ENCODE results near the gene ST6GALNAC4.

The ST6GALNAC4 gene

DNA sequence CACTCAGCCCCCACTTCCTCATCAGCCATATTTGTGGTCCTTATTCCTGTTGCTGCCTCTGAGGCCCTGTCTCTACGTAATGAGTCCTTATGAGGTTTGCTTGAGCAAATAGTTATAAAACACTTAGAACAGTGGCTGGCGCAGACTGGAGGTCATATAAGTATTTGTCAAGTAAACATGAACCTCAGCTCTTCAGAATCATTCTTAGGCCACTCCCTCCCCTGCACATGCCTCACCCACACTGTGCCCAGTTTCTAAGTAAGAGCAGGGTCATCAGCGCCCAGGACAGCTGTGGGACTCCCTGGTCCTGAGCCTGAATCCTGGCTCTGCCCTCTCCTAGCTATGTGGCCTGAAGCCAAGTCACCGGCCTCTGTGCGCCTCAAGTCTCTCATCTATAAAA is 4.0 kb downstream of the ST6GALNAC4 start:
- H3K4me3 ChIP-seq (ENCODE audit: low read depth, low read length): no peak overlapping the region
- DNase-seq (ENCODE audit: low read depth): no peak
- TF ChIP-seq CTCF (conservative IDR thresholded peaks at IDR 0.05; ENCODE audit: low read depth, low read length): no peak

DNA sequence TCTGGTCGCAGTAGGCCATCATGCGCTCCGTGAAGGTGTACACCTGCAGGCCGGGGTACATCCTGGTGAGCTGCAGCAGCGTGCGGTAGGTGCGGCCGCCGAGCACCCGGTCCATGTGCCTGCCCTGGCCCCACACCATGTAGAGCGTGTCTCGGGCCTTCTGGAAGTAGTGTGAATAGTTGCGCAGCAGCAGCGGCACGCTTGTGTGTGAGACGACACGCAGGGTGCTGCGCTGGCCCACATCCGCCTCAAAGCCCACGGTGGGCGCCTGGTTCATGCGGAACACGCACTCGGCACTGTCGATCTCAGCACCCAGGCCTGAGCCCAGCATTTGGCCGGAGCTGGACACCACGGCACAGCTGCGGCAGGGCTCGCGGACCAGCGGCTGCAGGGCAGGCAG is 4.5 kb downstream of the ST6GALNAC4 start:
- no peak for DNase-seq (ENCODE audit: low read depth)
- H3K4me3 ChIP-seq (ENCODE audit: low read depth, low read length): no peak overlapping the region
- TF ChIP-seq CTCF (conservative IDR thresholded peaks at IDR 0.05; ENCODE audit: low read depth, low read length): no peak

- no peak overlapping the region for H3K4me3 ChIP-seq (ENCODE audit: low read depth, low read length)
- DNase-seq (ENCODE audit: low read depth): peak; percentile 58
- TF ChIP-seq CTCF (conservative IDR thresholded peaks at IDR 0.05; ENCODE audit: low read depth, low read length): peak; percentile 28
These were observed 6.1 kb downstream of the ST6GALNAC4 start for GRCh38 chr9:127910613-127911205.

- DNase-seq (ENCODE audit: low read depth): no peak
- no peak overlapping the region for H3K4me3 ChIP-seq (ENCODE audit: low read depth, low read length)
- TF ChIP-seq CTCF (conservative IDR thresholded peaks at IDR 0.05; ENCODE audit: low read depth, low read length): no peak
These were observed 7.0 kb downstream of the ST6GALNAC4 start for GRCh38 chr9:127909839-127910273.

- DNase-seq (ENCODE audit: low read depth): no peak
- no peak for TF ChIP-seq CTCF (conservative IDR thresholded peaks at IDR 0.05; ENCODE audit: low read depth, low read length)
These were observed 8.2 kb downstream of the ST6GALNAC4 start for GRCh38 chr9:127908660-127908926.

GRCh38 chr9:127907867-127908659 is 8.8 kb downstream of the ST6GALNAC4 start:
- no peak for DNase-seq (ENCODE audit: low read depth)
- no peak overlapping the region for H3K4me3 ChIP-seq (ENCODE audit: low read depth, low read length)
- no peak for TF ChIP-seq CTCF (conservative IDR thresholded peaks at IDR 0.05; ENCODE audit: low read depth, low read length)

More at GRCh38 chr9:127908660-127908926, 8.2 kb downstream of the ST6GALNAC4 start:
- no peak overlapping the region for H3K4me3 ChIP-seq (ENCODE audit: low read depth, low read length)

DNA sequence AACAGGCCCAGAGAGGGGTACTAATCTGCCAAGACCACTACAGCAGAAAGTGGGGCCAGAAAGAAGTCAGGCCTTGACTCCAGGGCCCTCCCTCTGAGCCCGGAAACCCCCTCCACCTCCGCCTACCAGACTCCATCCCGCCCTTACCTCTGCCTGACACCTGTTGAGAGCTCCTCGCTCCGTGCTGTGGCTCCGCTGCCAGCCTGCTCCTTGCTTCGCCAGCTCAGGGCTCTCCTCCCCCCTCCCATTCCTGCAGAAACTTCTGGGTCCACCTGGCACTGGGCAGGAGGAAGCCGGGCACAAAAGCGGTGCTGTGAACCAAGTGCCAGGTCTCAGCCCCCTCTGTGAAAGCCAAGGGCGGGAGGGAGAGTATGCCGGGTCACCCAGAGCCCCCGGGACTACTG is 11.1 kb downstream of the ST6GALNAC4 start:
- TF ChIP-seq CTCF (conservative IDR thresholded peaks at IDR 0.05; ENCODE audit: low read depth, low read length): no peak
- H3K4me3 ChIP-seq (ENCODE audit: low read depth, low read length): no peak overlapping the region
- DNase-seq (ENCODE audit: low read depth): no peak

All from choroid plexus epithelial cell (primary cell).